Measurements from ENCODE around the gene SLPI. TPM values are rescaled to one million over a fixed set of nuclear protein-coding genes. Genes with fewer than 3 reads are reported as not detected.

SLPI gene
- total RNA-seq: not detected

GRCh38 chr20:45254383-45255262, at the start of gene SLPI:
TSS of gene SLPI (minus strand) at chr20:45254564. CDS start at chr20:45254543, 21 bp downstream.
- peaks cover 32% of the 10 kb centered on the region for H3K27me3 Mint-ChIP-seq
- ChIA-PET CTCF (interaction anchor here (1.0 to 1.5 kb wide), 2 partner anchors 36 to 39 kb away, joined by 5 read pairs; no protein-coding TSS in a partner anchor), POLR2A (no interaction called here)
- peak; percentile 36 for ATAC-seq
- H3K9me3 Mint-ChIP-seq (ENCODE audit: low read depth): no peaks in the 10 kb centered on the region
- H3K4me1 Mint-ChIP-seq: no peaks in the 10 kb centered on the region
- intact Hi-C loops (cut with DNase I, micrococcal nuclease): no loop called here
- H3K4me3 Mint-ChIP-seq: no peak within 1 kb of the TSS
- no peaks in the 10 kb centered on the region for H3K36me3 Mint-ChIP-seq (ENCODE audit: low read depth)
- DNase-seq: no peak
- H3K27ac Mint-ChIP-seq: no peak within 1 kb of the TSS

GRCh38 chr20:45303586-45304463, 49.5 kb upstream of the SLPI start:
- ATAC-seq (peak; percentile 68), DNase-seq (peak; percentile 33)
- ChIA-PET POLR2A (interaction anchor here (0.5 kb wide), 1 partner anchor 10 kb away, joined by 3 read pairs; no protein-coding TSS in a partner anchor), CTCF (interaction anchor here (0.6 to 5.5 kb wide), 11 partner anchors 9 to 500 kb away, joined by 3 to 102 read pairs (median 4); no protein-coding TSS in a partner anchor)
- H3K36me3 Mint-ChIP-seq (ENCODE audit: low read depth): no peaks in the 10 kb centered on the region
- peaks cover 38% of the 10 kb centered on the region for H3K27me3 Mint-ChIP-seq
- peaks cover 22% of the 10 kb centered on the region for H3K4me1 Mint-ChIP-seq
- no peaks in the 10 kb centered on the region for H3K9me3 Mint-ChIP-seq (ENCODE audit: low read depth)
- no peak overlapping the region for H3K4me3 Mint-ChIP-seq
- intact Hi-C loops (cut with DNase I, micrococcal nuclease): no loop called here
- H3K27ac Mint-ChIP-seq: no peak overlapping the region

- peaks cover 22% of the 10 kb centered on the region for H3K4me1 Mint-ChIP-seq
- peak; percentile 38 for DNase-seq
- peaks cover 37% of the 10 kb centered on the region for H3K27me3 Mint-ChIP-seq
- H3K4me3 Mint-ChIP-seq: no peak overlapping the region
- POLR2A ChIA-PET: no interaction called here
- H3K36me3 Mint-ChIP-seq (ENCODE audit: low read depth): no peaks in the 10 kb centered on the region
- peak overlapping the region; percentile 56 for H3K27ac Mint-ChIP-seq
- intact Hi-C loops (cut with DNase I, micrococcal nuclease): no loop called here
- no peaks in the 10 kb centered on the region for H3K9me3 Mint-ChIP-seq (ENCODE audit: low read depth)
- CTCF ChIA-PET: interaction anchor here (0.7 to 5.5 kb wide), 8 partner anchors 10 to 148 kb away, joined by 3 to 102 read pairs (median 4); no protein-coding TSS in a partner anchor
- peak; percentile 68 for ATAC-seq
Observed at GRCh38 chr20:45301824-45302271, 47.5 kb upstream of the SLPI start.

- CTCF ChIA-PET: interaction anchor here (0.6 to 5.5 kb wide), 11 partner anchors 9 to 437 kb away, joined by 3 to 102 read pairs (median 4); partner anchors contain the start of gene SEMG1
- intact Hi-C loops (cut with DNase I, micrococcal nuclease): no loop called here
- DNase-seq (peak; percentile 77), ATAC-seq (peak; percentile 65)
- Mint-ChIP-seq H3K27ac (no peak overlapping the region), H3K9me3 (ENCODE audit: low read depth) (no peaks in the 10 kb centered on the region), H3K36me3 (ENCODE audit: low read depth) (no peaks in the 10 kb centered on the region), H3K27me3 (peaks cover 36% of the 10 kb centered on the region), H3K4me1 (peaks cover 22% of the 10 kb centered on the region), H3K4me3 (no peak overlapping the region)
- POLR2A ChIA-PET: no interaction called here
Observed at GRCh38 chr20:45300961-45301360, 46.6 kb upstream of the SLPI start.

- Mint-ChIP-seq H3K27me3 (peaks cover 37% of the 10 kb centered on the region), H3K4me3 (no peak overlapping the region), H3K9me3 (ENCODE audit: low read depth) (peaks cover 2% of the 10 kb centered on the region), H3K27ac (no peak overlapping the region), H3K4me1 (peaks cover 22% of the 10 kb centered on the region), H3K36me3 (ENCODE audit: low read depth) (no peaks in the 10 kb centered on the region)
- no peak for DNase-seq
- POLR2A ChIA-PET: no interaction called here
- CTCF ChIA-PET: no interaction called here
- no peak for ATAC-seq
- intact Hi-C loops (cut with DNase I, micrococcal nuclease): no loop called here
Observed at GRCh38 chr20:45299786-45300185, 45.4 kb upstream of the SLPI start.

- peaks cover 34% of the 10 kb centered on the region for H3K27me3 Mint-ChIP-seq
- DNase-seq (no peak), ATAC-seq (no peak)
- intact Hi-C loops (cut with DNase I, micrococcal nuclease): no loop called here
- peaks cover 2% of the 10 kb centered on the region for H3K9me3 Mint-ChIP-seq (ENCODE audit: low read depth)
- no peak overlapping the region for H3K4me3 Mint-ChIP-seq
- H3K4me1 Mint-ChIP-seq: peaks cover 16% of the 10 kb centered on the region
- ChIA-PET CTCF (interaction anchor here (1.0 to 1.1 kb wide), 2 partner anchors 14 to 21 kb away, joined by 3 read pairs; no protein-coding TSS in a partner anchor), POLR2A (no interaction called here)
- no peaks in the 10 kb centered on the region for H3K36me3 Mint-ChIP-seq (ENCODE audit: low read depth)
- no peak overlapping the region for H3K27ac Mint-ChIP-seq
Observed at GRCh38 chr20:45297786-45298497, 43.6 kb upstream of the SLPI start.

GRCh38 chr20:45294659-45295058, 40.3 kb upstream of the SLPI start:
- ChIA-PET CTCF (interaction anchor here (0.6 to 6.4 kb wide), 43 partner anchors 8 to 496 kb away, joined by 3 to 102 read pairs (median 6); partner anchors contain the start of genes MATN4, PIGT and SEMG1), POLR2A (interaction anchor here (0.9 kb wide), 1 partner anchor 77 kb away, joined by 4 read pairs; no protein-coding TSS in a partner anchor)
- H3K4me3 Mint-ChIP-seq: no peak overlapping the region

GRCh38 chr20:45294003-45294368, 39.6 kb upstream of the SLPI start:
- ATAC-seq: no peak

More at GRCh38 chr20:45294659-45295058, 40.3 kb upstream of the SLPI start:
- ATAC-seq: no peak
- intact Hi-C loops (cut with DNase I, micrococcal nuclease): loop anchor here (5.0 kb wide), 3 partner anchors 57 to 252 kb away; no protein-coding TSS in a partner anchor
- H3K27me3 Mint-ChIP-seq: peaks cover 35% of the 10 kb centered on the region
- H3K36me3 Mint-ChIP-seq (ENCODE audit: low read depth): no peaks in the 10 kb centered on the region
- peaks cover 2% of the 10 kb centered on the region for H3K9me3 Mint-ChIP-seq (ENCODE audit: low read depth)
- H3K27ac Mint-ChIP-seq: no peak overlapping the region
- DNase-seq: no peak
- H3K4me1 Mint-ChIP-seq: peaks cover 3% of the 10 kb centered on the region

GRCh38 chr20:45293041-45294002, 39.0 kb upstream of the SLPI start:
- peaks cover 33% of the 10 kb centered on the region for H3K27me3 Mint-ChIP-seq
- peak overlapping the region; percentile 42 for H3K27ac Mint-ChIP-seq
- intact Hi-C loops (cut with DNase I, micrococcal nuclease): loop anchor here (1.0 to 5.0 kb wide), 4 partner anchors 18 to 251 kb away; no protein-coding TSS in a partner anchor
- ChIA-PET CTCF (interaction anchor here (0.6 to 6.4 kb wide), 73 partner anchors 9 to 1163 kb away, joined by 3 to 102 read pairs (median 4); partner anchors contain the start of genes MATN4, PIGT, SEMG2 and SLPI), POLR2A (interaction anchor here (0.6 to 0.9 kb wide), 3 partner anchors 10 to 499 kb away, joined by 3 to 4 read pairs (median 3); partner anchors contain the start of genes DNTTIP1 and WFDC3)
- ATAC-seq (peak; percentile 93), DNase-seq (peak; percentile 92)
- peaks cover 2% of the 10 kb centered on the region for H3K9me3 Mint-ChIP-seq (ENCODE audit: low read depth)
- H3K4me1 Mint-ChIP-seq: peaks cover 3% of the 10 kb centered on the region
- peak overlapping the region; percentile 67 for H3K4me3 Mint-ChIP-seq
- H3K36me3 Mint-ChIP-seq (ENCODE audit: low read depth): no peaks in the 10 kb centered on the region

More at GRCh38 chr20:45294003-45294368, 39.6 kb upstream of the SLPI start:
- Mint-ChIP-seq H3K27me3 (peaks cover 35% of the 10 kb centered on the region), H3K36me3 (ENCODE audit: low read depth) (no peaks in the 10 kb centered on the region), H3K4me3 (peak overlapping the region; percentile 67), H3K4me1 (peaks cover 3% of the 10 kb centered on the region), H3K9me3 (ENCODE audit: low read depth) (peaks cover 2% of the 10 kb centered on the region), H3K27ac (no peak overlapping the region)
- POLR2A ChIA-PET: interaction anchor here (0.6 to 0.9 kb wide), 3 partner anchors 10 to 498 kb away, joined by 3 to 4 read pairs (median 3); partner anchors contain the start of genes DNTTIP1 and WFDC3
- intact Hi-C loops (cut with DNase I, micrococcal nuclease): loop anchor here (5.0 kb wide), 3 partner anchors 57 to 252 kb away; no protein-coding TSS in a partner anchor
- CTCF ChIA-PET: interaction anchor here (0.6 to 6.4 kb wide), 72 partner anchors 9 to 1163 kb away, joined by 3 to 102 read pairs (median 4); partner anchors contain the start of genes MATN4, PIGT, SEMG1 and SEMG2
- no peak for DNase-seq
